ENCODE results near the gene ZFAND2B.

GRCh38 chr2:219245148-219245898, 38.7 kb downstream of the ZFAND2B start, which contains the start of the genes GLB1L and STK16:
- TF ChIP-seq EP300 (conservative IDR thresholded peaks at IDR 0.05; ENCODE audit: poor library complexity, severe bottlenecking), result peak; percentile 69
- TF ChIP-seq SMC3 (conservative IDR thresholded peaks at IDR 0.05; ENCODE audit: poor library complexity), result peak; percentile 56
